GM18858 (cell line): ENCODE results near the gene KCNS3.

Source experiments
- ATAC-seq: cut with Tn5 transposase; IDR thresholded peaks from one replicate; pipeline ENCODE4 v1.9.1; 2021; ENCODE audit not compliant: unreplicated experiment

KCNS3 gene

DNA sequence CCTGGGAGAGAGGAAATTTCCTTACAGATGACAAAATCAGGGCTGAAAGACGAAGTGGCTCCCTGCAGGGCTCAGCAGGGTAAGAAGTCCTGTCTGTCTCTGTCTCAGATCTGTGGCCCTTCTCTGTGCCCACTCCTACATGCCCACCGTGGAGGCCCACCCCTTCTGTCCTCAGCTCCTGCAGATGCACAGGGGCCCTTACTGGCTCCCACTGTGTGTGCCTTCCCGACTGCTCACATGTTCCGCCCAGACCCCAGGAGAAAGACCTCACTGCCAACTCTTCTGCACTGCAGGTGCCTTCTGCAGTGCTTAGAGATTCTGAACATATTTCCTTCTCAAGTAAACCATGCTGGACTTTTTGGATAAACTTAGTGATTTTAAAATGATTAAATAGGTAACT is 1.9 kb upstream of the KCNS3 start:
- ATAC-seq, result no peak

DNA sequence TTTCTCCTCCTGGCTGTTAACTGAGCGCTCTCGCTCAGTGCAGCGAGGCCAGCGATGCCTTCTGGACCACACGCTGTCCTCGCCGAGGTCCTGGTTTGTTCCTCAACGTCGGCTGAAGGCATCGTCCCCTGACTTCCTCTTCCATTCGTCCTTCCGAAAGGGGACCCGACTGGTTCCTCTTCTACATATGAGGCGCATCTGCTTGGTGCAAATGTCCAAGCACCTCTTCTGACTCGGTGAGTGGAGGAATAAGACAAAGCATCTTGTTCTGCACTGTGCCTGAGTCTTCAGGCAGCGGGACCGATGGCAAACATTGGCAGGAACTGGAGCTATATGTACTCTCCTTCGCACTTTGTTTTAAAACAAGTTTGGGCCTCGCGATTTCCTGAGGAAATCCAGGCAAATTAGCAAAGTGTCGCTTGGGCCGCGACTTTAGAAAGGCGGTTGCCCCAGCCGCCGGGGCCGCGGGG is 621 bp upstream of the KCNS3 start:
- ATAC-seq, result peak; percentile 12

DNA sequence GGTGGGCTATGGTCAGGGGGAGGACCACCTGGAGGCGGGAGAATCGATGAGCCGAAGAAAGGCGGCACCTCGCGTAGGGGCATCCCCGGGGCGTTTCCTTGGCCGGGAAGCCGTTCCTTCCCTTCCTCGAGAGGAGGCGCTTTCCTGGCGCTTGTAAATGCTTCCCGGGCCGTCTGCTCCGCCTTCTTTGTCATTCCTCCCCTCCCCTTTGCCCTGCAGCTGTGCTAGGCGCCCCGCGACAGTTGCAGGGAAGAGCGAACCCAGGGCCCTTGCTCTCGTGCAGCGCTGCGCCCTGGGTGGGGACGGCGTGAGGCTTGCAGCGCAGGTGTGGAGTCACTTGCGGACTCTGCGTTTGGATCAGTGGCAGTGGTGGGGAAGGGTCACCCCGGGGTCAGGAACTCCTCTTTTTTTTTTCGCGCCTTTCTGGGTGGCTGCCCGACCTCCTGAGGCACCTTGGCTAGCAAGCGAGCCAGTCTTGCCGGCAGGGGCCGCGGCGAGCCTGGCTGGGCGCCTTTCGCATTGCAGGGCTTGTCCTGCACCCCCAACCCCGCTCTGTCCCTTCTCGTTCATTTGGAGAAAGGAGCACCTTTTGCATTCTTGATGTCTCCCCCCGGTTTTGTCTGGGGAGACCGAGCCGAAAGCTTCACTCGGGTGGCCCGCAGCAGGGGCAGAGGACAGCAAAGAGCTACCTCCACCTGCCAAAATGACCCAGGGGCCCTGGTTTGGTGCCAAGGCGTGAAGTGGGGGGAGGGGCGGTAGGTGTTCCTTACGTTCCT is 858 bp downstream of the KCNS3 start:
- no peak for ATAC-seq

DNA sequence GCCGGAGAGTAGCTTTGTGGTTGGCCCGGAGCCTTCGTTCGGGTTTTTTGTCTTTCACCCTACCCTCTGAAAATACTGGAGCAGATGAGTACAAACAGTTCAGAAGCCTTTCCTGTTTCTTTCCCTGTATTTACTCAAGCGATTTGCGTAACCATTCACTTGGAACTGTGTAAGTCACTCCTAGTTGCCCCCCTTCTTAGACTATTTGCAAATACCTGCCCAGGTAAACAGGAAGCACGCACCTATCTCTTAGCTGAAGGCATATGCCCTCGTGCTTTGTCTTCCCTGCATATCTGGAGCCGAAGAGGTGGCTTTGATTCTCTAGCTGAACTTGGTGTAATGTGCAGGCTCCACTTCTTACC is 1.4 kb downstream of the KCNS3 start:
- ATAC-seq, result no peak

DNA sequence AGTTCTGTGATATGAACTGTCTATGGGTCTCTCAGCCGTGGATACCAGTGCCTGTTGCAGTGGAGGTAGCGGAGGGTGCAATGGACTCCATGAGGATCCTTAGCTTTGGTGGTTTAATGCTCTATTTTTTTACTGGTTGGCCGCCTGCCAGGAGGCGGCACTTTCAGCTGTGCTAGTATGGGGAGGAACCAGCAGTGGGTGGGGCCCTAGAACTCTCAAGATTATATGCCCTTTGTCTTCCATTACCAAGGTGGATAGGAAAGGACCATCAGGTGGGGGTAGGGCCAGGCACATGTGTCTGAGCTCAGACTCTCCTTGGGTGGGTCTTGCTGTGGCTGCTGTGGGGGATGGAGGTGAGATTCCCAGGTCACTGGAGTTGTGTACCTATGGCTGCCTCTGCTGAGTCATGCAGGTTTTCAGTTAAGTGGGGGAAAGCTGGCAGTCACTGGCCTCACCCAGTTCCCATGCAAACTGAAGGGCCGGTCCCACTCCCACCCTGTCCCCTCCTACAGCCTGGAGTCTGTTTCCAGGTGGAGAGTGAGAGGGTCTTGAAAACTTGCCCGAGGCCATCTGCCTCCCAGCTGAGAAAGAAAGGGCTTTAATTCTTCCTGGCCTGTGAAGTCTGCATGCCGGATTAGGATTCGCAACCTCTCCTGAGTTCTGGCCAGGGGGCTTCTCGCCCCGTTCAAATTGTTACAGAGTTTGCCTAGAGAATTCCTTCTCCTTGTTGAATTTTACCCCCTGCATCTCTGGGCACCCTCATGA is 14.5 kb downstream of the KCNS3 start:
- no peak for ATAC-seq

DNA sequence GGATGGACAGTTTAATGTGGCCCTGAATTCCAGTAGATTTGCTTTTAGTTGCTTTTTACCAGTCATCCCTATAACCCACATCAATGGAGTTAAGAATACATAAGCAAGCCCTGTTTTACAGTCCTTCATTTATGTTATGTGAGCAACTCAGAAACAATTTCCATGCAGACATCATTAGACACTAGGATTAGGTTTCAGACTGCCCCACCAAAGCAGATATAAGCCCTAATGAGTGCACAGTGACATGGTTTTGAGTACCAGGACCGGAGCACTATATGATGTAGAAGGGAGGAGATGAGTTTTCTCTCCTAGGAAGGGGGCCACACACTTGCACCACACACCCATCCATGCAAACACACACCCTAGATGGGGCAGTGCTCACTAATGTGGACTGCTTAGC is 15.5 kb downstream of the KCNS3 start:
- ATAC-seq, result no peak

DNA sequence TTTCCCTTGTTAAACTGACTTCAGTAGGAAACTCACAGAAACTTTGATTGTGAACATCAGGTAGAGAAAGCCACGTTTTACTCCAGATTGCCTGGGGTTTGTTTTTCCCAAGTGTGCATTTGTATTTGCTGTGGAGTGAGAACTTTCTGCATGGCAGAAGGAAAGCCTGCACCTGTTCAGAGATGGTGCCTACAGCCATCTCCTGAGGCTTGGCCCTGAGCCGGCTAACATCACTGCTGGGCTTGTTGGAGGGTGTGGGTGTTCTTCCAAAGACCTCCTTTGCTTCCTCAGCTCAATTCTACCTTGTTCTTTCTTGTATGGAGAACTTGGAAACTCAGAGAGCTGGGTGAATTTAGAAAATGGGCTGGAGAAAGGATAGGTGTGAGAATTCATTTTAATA is 16.1 kb downstream of the KCNS3 start:
- ATAC-seq, result no peak

DNA sequence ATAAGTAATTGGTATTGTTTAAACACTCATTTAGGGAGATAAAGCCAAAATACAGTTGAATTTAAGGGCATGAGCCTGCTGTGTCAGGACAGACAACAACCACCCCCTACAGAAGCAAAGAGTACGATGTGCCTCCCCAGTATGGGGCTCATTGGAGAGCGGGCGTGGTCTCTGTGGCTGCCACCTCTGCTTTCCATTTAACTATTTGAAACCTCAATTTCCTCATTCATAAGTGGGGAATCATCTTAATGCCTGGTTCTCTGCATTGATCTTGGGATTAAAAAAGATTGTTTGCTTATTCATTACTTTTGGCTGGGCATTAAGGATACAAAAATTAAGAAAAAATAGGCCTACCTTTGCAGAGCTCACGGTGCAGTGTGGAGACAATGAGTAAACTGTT is 21.4 kb downstream of the KCNS3 start:
- ATAC-seq, result no peak

DNA sequence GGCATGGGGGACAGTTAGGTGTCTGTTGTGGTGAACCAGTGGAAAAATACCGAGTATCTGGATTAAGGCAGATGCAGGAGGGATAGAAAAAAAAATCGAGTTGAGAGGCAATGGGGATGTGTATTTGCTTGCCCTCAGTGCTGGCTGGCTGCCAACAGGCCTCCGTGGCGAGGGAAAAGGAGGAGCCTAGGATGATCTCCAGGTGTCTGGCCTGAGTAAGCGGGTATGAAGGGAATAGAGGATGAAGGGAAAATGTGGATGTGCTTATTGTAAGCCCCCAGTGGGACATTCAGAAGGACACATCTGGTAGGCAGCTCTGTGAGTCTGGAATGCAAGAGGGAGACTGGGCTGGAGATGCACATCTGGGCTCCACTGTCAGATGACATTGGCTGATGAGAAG is 22.8 kb downstream of the KCNS3 start:
- no peak for ATAC-seq

DNA sequence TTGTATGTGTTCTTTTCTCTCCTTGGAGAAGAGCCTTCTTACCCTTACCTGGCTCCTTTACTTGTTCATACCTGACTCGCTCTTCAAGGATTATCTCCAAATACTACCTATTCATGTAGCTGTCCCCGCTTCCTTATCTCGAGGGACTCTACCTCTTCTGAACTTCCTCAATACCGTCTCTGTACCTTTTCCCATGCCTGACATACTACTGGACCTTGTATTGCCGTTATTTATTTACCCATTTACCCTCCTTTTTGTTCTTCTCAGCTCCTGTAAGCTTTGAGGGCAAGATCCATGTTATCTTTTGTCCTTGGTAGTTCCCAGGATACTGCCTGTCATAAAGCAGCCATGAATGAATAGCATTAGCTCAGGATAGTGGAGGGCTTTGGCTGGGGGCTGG is 32.5 kb downstream of the KCNS3 start:
- no peak for ATAC-seq

DNA sequence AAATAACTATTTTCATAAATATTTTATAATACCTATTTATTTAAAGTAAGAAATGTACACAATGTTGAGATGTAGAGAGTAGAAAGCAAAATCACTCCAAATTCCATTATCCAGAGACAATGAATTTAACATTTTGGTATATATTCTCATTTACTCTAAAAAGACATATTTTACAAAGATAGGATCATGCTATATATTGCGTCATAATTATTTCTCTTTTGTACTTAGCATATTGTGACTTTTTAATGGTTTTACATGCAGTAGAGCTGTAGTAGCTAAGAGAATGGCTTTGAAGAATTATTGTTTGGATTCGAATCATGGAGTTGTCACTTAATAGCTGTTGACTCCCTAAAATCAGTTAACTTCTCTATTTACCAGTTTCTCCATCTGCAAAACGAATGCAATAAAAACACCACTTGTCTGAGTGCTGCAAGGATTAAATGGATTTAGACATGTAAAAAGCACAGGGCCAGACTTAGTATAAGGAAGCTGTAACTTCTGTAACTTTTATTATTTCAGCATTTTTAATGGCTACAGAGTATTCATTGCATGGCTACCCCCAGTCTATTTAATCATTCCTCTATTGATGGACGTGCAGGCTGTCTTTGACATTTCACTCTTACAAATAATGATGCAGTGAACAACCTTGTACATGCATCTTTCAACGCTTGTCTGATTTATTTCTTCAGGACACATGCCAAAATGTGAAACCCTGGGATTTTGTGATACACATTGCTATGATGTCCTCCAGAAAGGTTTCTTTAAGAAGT is 33.2 kb downstream of the KCNS3 start:
- peak; percentile 23 for ATAC-seq

DNA sequence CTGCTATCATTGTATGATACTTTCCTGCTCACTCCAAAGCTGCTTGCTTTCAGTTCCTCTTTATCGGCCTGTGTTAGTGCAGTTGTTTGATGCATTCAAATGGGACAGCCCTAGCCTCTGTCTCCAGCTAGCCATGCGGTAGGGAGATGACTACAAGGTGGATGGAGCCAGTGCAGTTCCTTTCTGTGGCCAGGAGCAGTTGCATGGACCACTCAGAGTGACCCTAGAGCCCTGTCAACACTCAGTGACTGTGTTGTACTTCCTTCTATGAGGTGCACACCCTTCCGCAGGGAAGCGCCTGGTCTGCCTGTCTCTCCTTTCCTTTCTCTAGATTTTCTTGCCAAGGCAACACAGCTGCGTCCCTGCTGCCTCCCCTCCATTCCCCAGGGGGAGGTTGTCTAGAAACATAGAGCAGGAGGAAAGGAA is 33.8 kb downstream of the KCNS3 start:
- ATAC-seq, result peak; percentile 99

DNA sequence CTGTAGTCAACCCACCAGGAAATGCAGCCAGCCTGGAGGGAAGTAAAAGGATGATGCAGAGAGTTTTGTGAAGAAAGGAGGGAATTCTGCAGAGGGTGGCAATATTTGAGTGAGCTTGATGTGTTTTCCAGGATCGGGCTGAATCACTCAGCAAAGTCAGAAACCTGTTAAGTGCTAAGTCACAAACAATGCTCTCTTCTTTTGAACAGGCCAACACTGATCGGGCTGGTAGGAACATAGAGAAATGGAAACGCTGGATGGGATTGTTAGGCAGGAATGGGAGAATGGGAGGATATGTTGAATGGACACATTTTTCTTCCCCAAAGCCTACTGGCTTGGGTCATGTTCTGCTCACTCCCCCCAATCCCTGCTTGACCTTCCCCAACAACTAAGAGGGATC is 36.6 kb downstream of the KCNS3 start:
- ATAC-seq, result no peak

DNA sequence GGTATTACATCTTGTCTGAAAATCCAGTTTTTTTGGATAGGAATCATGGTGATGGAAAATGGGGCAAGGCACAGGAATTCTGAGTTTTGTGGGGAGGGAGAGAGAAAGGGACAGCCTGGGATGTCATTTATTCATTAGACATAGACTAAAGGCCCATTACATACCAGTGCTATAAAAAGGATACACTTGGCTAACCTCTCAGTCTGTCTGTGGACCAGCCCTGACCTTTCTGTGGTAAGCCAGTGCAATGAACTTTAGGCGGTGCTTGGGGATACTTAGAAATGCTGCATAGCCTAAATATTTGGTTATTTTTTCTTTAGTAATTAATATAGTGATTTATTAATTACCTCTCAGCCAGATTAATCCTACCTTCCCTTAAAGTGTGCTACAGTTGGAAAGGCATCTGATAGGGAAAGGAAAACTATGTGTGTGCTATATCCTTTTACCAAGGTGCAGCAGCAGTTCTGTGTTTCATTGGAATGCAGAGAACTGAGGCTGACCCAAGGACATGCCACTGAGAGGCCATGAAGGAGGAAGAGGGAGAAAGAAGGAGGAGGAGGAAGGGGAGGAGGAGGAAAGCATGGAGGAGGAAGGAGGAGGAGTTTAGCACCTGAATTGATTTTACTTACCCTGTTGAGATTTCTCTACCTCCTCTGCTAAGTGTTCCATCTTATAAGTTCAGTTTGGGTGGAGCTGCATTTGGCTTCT is 37.5 kb downstream of the KCNS3 start:
- no peak for ATAC-seq

DNA sequence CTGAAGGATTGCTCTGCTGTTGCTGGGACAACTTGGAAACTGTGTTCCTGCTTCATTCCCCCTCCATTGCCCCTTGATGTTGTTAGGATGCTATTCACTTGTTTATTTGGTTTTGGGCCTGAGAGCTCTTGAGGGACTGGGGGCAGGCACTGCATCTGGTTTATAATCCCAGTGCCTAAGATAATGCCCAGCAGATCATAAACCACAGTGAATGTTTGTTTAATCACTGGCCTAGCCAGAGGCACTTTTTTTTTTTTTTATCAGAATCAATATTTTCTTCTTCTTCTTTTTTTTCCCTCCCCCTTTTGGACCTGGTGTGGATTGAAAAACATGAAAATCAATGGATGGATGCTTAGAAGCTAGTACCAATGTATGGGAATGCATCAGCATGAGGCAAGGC is 38.1 kb downstream of the KCNS3 start:
- ATAC-seq, result no peak

DNA sequence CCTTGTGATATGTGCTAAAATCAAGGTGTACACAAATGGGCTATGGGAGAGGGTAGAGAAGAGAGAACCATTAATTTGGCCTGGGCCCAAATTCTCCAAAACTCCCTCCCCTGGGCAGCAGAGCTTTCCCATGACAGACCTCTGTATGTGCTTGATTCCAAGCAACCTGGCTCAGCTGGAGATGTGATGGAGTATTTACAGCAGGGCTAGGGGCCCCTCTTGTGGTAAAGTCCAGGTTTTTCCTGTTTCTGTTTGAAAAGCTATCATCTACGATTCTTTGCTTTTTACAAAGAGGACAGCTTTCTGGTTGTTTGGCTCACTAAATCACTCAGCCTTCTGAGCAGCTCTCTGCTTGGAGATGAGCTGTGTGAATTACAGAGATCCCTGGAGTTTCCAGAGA is 40.3 kb downstream of the KCNS3 start:
- ATAC-seq, result no peak

DNA sequence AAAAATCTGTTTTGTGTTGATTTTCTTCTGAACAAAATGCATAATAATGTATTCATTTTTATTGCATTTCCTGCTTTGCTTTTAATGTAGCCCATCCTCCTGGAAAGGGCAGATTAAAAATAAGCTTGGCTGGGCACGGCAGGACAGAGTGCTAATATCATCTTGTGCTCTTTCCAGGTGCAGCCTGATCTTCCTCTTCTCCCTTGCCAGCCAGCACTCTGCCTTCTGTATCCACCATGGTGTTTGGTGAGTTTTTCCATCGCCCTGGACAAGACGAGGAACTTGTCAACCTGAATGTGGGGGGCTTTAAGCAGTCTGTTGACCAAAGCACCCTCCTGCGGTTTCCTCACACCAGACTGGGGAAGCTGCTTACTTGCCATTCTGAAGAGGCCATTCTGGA is 52.3 kb downstream of the KCNS3 start:
- no peak for ATAC-seq

DNA sequence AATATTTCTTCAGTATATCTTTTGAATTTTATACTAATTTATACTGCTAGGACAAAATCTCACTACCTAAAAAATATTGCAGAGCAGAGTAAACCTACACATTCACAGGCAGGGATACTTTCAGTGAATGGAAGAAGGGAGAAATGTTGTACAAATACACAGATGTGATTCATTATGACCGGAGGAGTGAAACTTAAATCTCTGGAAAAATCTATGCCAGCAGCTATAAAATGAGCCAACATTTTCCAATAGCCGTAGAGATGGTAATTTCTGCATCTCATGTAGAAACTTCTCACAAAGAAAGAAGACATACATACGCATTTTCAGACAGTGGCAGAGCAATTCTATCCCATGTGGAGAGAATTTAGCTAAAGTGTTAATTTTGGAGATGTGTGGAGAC is 54.8 kb downstream of the KCNS3 start:
- ATAC-seq, result no peak

DNA sequence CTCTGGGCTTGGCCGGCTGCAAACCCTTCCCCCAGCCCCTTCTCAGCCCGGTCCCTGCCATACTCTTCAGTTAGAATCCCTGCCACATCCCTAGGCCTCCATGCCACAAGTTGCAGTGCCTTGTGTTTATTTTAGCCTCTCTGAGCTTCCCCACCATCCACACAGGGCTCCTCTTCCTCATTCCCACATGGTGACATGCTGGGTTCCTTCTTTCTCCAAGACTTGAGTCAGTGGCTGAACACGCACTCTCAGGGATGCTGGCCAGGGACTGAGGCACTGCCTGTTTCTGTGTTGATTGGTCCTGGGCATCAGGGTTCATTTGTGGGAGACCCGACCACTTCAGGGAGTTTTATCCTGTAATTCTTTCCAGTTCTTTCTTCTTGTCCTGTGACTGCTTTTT is 56.3 kb downstream of the KCNS3 start:
- ATAC-seq, result no peak

DNA sequence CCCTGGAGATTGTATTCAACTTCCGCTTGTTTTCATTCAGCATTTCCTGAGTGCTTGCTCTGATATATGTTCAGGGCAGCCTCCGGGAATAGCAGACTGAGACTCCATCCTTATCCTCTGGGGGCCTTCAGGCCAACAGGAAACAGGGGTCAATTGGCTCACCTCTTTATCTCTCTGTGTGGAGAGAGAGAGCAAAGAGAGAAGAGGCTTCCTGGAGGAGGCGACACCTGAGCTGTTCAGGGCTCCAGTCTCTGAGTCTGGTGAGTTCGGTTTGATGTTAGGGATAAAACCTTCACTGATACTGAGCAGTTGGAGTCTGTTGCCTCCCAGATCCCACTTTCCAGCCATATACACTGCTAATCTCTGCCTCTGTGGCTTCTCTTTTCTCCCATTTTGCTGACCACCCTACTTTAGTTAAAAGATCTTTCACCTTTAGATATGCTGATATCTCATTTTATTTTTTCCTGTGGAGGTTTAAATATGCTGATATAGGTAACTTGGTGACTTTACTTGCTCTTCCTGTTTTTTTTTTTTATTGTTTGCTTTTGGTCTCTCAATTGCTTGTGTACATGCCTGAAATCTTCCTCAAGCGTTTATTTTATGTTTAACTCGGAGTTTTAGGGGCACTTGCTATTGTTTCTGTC is 56.9 kb downstream of the KCNS3 start:
- no peak for ATAC-seq

DNA sequence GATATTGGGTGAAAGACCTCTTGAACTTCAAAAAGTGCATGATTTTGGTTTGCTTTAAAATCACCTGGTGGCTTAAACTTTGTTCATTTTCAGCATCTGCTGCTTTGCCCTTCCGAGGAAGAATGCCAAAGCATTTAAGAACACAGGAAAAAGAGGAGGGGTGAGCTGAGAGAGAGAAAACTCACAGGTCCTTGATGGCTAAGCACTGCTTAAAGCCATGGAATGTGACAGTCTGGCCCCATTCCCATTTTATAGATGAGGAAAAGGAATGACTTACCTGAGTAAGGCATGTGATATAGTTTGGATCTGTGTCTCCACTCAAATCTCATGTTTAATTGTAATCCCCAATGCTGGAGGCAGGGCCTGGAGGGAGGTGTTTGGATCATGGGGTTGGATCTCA is 58.1 kb downstream of the KCNS3 start:
- ATAC-seq, result no peak
